ENCODE measurements around the gene OVOL3.
"Not testable (repeated sequence)": the region's sequence is repeated elsewhere in the genome, so short reads cannot be mapped to it uniquely, and the experiment has no call there.

Gene OVOL3

GRCh38 chr19:36110487-36111199, at the start of gene OVOL3:
Gene OVOL3 (plus strand): TSS chr19:36111143. CDS start chr19:36111203, 60 bp downstream.
- no peak for DNase-seq (ENCODE audit: low read depth)

- no peak for DNase-seq (ENCODE audit: low read depth)
These were observed 49.6 kb upstream of the OVOL3 start for GRCh38 chr19:36061367-36061766.

- no peak for DNase-seq (ENCODE audit: low read depth)
These were observed 46.1 kb upstream of the OVOL3 start for GRCh38 chr19:36064826-36065225.

- no peak for DNase-seq (ENCODE audit: low read depth)
These were observed 43.3 kb upstream of the OVOL3 start for GRCh38 chr19:36067681-36068080.

- DNase-seq (ENCODE audit: low read depth) = not testable (repeated sequence)
These were observed 42.0 kb upstream of the OVOL3 start for GRCh38 chr19:36068810-36069499.

- DNase-seq (ENCODE audit: low read depth) = no peak
These were observed 38.9 kb upstream of the OVOL3 start for GRCh38 chr19:36072081-36072480.

- no peak for DNase-seq (ENCODE audit: low read depth)
These were observed 37.6 kb upstream of the OVOL3 start for GRCh38 chr19:36073121-36073876.

GRCh38 chr19:36079389-36079945, 31.5 kb upstream of the OVOL3 start:
- DNase-seq (ENCODE audit: low read depth) = no peak

- DNase-seq (ENCODE audit: low read depth) = no peak
These were observed 29.6 kb upstream of the OVOL3 start for GRCh38 chr19:36081385-36081784.

GRCh38 chr19:36081894-36082293, 29.0 kb upstream of the OVOL3 start:
- no peak for DNase-seq (ENCODE audit: low read depth)

- DNase-seq (ENCODE audit: low read depth) = no peak
These were observed 28.0 kb upstream of the OVOL3 start for GRCh38 chr19:36082916-36083315.

GRCh38 chr19:36084231-36085009, 26.5 kb upstream of the OVOL3 start:
- no peak for DNase-seq (ENCODE audit: low read depth)

- no peak for DNase-seq (ENCODE audit: low read depth)
These were observed 24.6 kb upstream of the OVOL3 start for GRCh38 chr19:36086326-36086725.

- no peak for DNase-seq (ENCODE audit: low read depth)
These were observed 21.1 kb upstream of the OVOL3 start for GRCh38 chr19:36089847-36090246.

- DNase-seq (ENCODE audit: low read depth) = no peak
These were observed 19.8 kb upstream of the OVOL3 start for GRCh38 chr19:36090910-36091695.

GRCh38 chr19:36092566-36092965, 18.4 kb upstream of the OVOL3 start:
- no peak for DNase-seq (ENCODE audit: low read depth)

GRCh38 chr19:36093146-36093662, 17.7 kb upstream of the OVOL3 start:
- no peak for DNase-seq (ENCODE audit: low read depth)

GRCh38 chr19:36093687-36094086, 17.3 kb upstream of the OVOL3 start:
- DNase-seq (ENCODE audit: low read depth) = no peak

GRCh38 chr19:36097036-36097435, 13.9 kb upstream of the OVOL3 start:
- no peak for DNase-seq (ENCODE audit: low read depth)

GRCh38 chr19:36099166-36099785, 11.7 kb upstream of the OVOL3 start:
- no peak for DNase-seq (ENCODE audit: low read depth)

All from amniotic epithelial cell (primary cell).